ENCODE data around the gene GALNT4. TPM values are rescaled to one million over a fixed set of nuclear protein-coding genes. Genes with fewer than 3 reads are reported as not detected.

Gene GALNT4
- total RNA-seq = 6.9 and 7.6 TPM in 2 replicates

GRCh38 chr12:89524541-89525304, at the start of gene GALNT4:
Gene GALNT4 (minus strand): TSS chr12:89524796. CDS start chr12:89524549, 247 bp downstream.
- intact Hi-C loops (cut with micrococcal nuclease) = loop anchor here (1.0 to 5.0 kb wide), 9 partner anchors 29 to 1489 kb away; partner anchors contain the start of gene DUSP6
- Mint-ChIP-seq H3K4me3 (peak within 1 kb of the TSS; percentile 98), H3K36me3 (ENCODE audit: low read depth) (peaks cover 36% of the 10 kb centered on the region), H3K27ac (peak within 1 kb of the TSS; percentile 99), H3K27me3 (no peaks in the 10 kb centered on the region), H3K4me1 (peaks cover 49% of the 10 kb centered on the region), H3K9me3 (no peaks in the 10 kb centered on the region)
- peak; percentile 94 for DNase-seq

DNA sequence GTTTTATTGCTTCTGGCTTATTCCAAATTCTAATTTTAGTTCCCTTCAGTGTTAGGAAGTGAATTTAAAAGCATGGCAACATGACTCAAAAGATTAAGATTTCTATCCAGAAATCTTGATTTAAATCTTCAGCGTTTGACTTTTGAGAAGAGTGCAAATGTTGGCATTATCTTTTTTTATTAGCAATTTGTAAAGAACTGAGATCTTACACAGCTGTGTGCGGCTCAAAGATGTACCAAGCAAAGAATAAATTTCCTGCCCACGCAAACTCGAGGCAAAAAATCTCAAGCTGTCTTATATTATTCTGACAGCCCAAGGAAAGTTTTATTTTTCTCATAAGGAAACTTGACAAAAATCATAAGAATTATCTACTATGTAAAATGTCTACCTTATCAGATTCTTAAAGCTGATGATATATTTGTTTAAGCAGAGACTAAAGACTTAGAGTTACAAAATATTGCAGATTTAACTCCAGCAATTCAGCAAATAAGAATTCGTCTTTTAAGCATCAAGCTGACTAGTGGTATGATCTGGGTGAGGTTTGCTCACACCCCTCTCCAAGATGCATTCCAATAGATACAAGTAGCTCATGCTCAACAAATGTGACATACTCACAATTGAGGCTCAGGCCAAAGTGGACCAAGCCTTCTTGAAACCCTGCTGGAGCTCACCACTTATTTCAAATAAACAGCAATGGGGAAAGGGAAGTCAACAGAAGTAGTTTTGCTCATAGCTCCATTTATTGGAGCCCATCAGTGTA, 48.6 kb upstream of the GALNT4 start:
- no peaks in the 10 kb centered on the region for H3K4me1 Mint-ChIP-seq
- intact Hi-C loops (cut with micrococcal nuclease) = no loop called here
- no peaks in the 10 kb centered on the region for H3K36me3 Mint-ChIP-seq (ENCODE audit: low read depth)
- no peak overlapping the region for H3K4me3 Mint-ChIP-seq
- H3K27me3 Mint-ChIP-seq = no peaks in the 10 kb centered on the region
- no peak for DNase-seq
- no peaks in the 10 kb centered on the region for H3K9me3 Mint-ChIP-seq
- H3K27ac Mint-ChIP-seq = no peak overlapping the region

DNA sequence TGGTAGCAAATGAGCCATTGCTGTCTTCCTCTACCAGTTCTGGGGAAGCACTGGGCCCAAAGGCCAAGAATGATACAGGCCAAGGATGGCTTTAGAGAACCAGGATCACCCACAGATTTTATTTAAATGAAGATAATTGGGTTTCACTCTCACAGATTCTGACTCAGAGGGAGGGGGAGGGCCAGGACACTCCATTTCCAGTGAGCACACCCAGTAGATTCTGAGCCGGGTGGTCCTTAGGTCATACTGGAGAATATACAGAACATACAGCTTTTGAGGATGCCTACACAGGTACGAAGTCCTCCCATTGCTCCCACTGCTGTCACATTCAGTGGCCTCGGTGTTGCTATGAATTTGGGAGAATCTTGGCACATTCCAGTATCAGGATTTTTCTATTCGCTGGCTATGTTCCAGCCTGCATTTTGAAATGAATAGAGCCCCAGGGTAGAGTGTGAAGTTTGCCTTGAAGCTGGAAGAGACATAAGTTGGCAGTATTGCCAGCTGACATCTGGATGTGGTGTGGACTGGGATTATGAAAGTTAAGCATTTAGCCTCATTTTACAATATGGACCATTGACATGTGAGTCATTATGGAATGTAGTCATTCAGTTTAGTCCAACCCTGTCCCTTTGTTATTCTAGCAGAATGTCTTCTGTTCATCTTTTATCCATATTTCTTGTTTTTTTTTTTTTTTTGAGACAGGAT, 47.0 kb upstream of the GALNT4 start:
- intact Hi-C loops (cut with micrococcal nuclease) = no loop called here
- no peaks in the 10 kb centered on the region for H3K27me3 Mint-ChIP-seq
- DNase-seq = no peak
- H3K9me3 Mint-ChIP-seq = no peaks in the 10 kb centered on the region
- H3K4me3 Mint-ChIP-seq = no peak overlapping the region
- no peak overlapping the region for H3K27ac Mint-ChIP-seq
- peaks cover 5% of the 10 kb centered on the region for H3K4me1 Mint-ChIP-seq
- H3K36me3 Mint-ChIP-seq (ENCODE audit: low read depth) = no peaks in the 10 kb centered on the region

DNA sequence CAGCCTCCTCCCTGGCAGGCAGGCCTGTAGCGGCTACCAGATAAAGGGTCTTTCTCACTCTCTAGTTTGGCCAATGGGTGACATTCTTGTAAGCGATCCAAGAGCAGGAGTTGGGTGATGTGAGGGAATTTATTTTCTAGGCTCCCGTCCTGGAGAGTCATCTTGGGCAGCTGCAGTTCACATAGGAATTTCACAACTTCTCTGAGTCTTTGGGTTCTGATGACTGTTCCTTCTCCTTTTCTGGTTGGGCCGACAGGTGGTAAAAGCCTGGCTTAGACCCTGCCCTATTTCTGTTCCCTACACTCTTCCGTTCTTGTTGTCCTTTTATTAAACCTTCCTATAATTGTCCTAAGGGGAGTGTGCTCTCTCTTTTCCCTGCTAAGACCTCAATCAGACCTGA, 43.9 kb upstream of the GALNT4 start:
- no peak for DNase-seq
- H3K36me3 Mint-ChIP-seq (ENCODE audit: low read depth) = no peaks in the 10 kb centered on the region
- H3K4me1 Mint-ChIP-seq = peaks cover 10% of the 10 kb centered on the region
- H3K27me3 Mint-ChIP-seq = no peaks in the 10 kb centered on the region
- H3K4me3 Mint-ChIP-seq = no peak overlapping the region
- intact Hi-C loops (cut with micrococcal nuclease) = no loop called here
- H3K9me3 Mint-ChIP-seq = no peaks in the 10 kb centered on the region
- H3K27ac Mint-ChIP-seq = no peak overlapping the region

DNA sequence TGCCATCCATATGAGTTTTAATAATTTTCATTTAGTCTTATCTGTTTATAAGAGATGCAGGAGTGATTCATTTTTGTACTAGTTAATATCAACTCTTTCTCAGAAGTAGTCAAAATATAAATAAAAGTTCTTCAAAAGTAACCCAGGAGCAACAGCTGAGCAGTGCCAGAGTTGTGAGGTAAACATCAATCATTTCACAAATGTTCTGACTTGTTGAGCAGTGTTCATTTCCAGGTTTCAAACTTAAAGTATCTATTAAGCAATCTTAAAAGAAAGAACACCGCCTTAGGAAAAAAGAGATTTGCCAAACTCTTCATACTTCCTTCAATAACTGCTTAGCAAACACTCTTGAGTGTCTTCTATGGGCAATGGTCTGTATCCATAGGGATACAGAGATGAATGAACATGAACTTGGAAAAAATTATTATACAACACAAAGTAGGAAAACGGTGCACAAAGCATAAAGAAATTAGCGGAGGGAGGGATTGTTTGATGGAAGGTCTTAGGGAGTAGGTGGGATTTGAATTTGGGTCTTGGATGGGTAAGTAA, 43.2 kb upstream of the GALNT4 start:
- H3K9me3 Mint-ChIP-seq = no peaks in the 10 kb centered on the region
- peaks cover 10% of the 10 kb centered on the region for H3K4me1 Mint-ChIP-seq
- no peaks in the 10 kb centered on the region for H3K27me3 Mint-ChIP-seq
- H3K27ac Mint-ChIP-seq = no peak overlapping the region
- intact Hi-C loops (cut with micrococcal nuclease) = no loop called here
- H3K36me3 Mint-ChIP-seq (ENCODE audit: low read depth) = no peaks in the 10 kb centered on the region
- no peak for DNase-seq
- no peak overlapping the region for H3K4me3 Mint-ChIP-seq

DNA sequence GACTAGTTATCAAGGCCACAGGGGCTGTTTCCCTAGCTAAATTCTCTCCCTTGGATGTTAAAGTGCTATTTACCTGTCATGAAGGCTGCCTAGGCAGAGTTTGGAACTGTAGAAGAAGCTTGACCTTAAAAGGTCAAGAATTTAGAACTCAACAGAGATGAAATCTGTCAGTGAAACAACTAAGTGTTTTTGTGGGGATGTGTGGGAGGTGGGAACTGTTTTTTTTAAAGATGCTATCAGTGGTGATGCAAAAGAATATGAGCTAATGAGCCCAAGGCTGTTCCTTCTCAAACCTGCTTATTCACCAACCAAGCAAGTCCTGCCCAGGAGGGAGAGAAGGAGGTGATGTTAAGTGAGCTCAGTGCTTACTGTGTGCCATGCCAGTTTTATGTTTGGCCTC, 42.0 kb upstream of the GALNT4 start:
- Mint-ChIP-seq H3K4me1 (peaks cover 10% of the 10 kb centered on the region), H3K27ac (peak overlapping the region; percentile 25), H3K9me3 (no peaks in the 10 kb centered on the region), H3K4me3 (no peak overlapping the region), H3K27me3 (no peaks in the 10 kb centered on the region), H3K36me3 (ENCODE audit: low read depth) (no peaks in the 10 kb centered on the region)
- intact Hi-C loops (cut with micrococcal nuclease) = no loop called here
- no peak for DNase-seq

DNA sequence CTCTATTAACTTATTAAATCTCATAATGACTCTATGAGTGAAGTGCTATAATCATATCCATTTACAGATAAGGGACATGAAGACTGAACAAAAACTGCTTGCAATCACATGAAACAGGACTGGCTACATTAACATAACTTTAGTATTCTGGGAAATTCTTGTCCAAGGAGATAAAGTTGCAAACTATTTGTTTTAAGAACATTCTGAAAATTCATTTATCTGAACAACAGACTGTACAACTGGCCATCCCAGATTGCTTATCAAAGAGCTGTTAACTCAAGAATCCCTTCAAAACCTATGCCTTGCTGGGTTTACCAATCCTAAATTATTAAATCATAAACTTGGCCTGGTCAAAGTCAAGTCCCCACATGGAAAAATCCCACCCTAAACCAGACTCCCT, 40.4 kb upstream of the GALNT4 start:
- no peaks in the 10 kb centered on the region for H3K27me3 Mint-ChIP-seq
- intact Hi-C loops (cut with micrococcal nuclease) = no loop called here
- H3K9me3 Mint-ChIP-seq = no peaks in the 10 kb centered on the region
- H3K36me3 Mint-ChIP-seq (ENCODE audit: low read depth) = no peaks in the 10 kb centered on the region
- no peak overlapping the region for H3K27ac Mint-ChIP-seq
- peaks cover 10% of the 10 kb centered on the region for H3K4me1 Mint-ChIP-seq
- DNase-seq = no peak
- no peak overlapping the region for H3K4me3 Mint-ChIP-seq

DNA sequence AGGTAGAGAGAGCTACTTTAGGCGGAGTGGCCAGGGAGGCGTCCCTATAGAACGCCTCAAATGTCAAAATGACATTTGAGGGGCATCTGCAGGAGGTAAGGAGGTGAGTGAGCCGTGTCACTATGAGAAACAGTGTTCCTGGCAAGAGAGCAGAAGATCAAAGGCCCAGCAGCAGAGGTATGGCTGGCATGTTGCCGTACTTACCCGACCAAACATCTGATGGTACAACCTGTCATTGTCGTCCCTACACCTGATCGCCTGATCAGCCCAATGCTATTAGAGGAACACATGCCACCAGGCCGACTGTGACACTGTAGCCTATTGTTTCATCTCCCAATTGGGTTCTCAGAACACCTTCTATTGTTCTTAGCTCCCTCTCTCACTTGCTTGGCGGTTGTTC, 35.2 kb upstream of the GALNT4 start:
- no peak for DNase-seq
- Mint-ChIP-seq H3K27me3 (no peaks in the 10 kb centered on the region), H3K4me3 (no peak overlapping the region), H3K4me1 (no peaks in the 10 kb centered on the region), H3K9me3 (no peaks in the 10 kb centered on the region), H3K27ac (no peak overlapping the region), H3K36me3 (ENCODE audit: low read depth) (no peaks in the 10 kb centered on the region)
- intact Hi-C loops (cut with micrococcal nuclease) = no loop called here

GRCh38 chr12:89556976-89557375, 32.4 kb upstream of the GALNT4 start:
- Mint-ChIP-seq H3K36me3 (ENCODE audit: low read depth) (no peaks in the 10 kb centered on the region), H3K4me1 (no peaks in the 10 kb centered on the region), H3K27me3 (no peaks in the 10 kb centered on the region), H3K27ac (no peak overlapping the region), H3K9me3 (no peaks in the 10 kb centered on the region), H3K4me3 (no peak overlapping the region)
- intact Hi-C loops (cut with micrococcal nuclease) = no loop called here
- no peak for DNase-seq

DNA sequence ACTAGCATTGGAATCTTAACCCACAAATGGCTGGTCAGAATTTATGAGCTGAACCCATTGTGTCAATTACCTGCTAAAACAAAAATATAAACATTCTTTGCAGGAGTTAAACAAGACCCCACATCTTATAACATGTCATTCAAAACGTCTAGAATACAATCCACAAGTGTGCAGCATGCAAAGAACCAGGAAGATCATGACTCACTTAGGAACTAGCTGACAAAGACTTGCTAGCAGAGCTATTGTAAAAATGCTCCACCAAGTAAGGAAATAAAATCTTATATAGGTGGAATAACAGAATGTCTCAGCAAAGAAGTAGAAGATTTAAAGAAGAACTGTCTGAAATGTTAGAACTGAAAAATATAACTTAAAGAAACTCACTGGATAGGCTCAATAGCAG, 27.8 kb upstream of the GALNT4 start:
- DNase-seq = no peak

DNA sequence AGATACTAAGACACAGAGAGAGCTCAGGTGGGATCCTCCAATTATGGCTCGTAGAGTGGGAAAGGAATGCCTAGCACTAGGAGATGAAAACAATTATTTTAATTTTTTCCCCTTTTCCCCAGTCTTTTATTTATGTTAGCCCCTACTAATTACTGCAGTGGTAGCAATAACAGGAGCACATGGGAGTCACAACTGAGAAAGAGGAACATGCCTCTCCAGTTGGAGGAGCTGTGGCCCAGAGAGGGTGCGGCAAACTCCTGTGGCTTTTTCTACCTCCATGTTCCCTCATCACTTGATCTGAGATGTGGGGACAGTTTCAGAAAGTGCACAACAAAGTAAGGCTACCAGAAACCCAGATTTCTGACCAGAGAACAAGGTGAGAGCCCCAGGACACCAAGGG, 27.2 kb upstream of the GALNT4 start:
- intact Hi-C loops (cut with micrococcal nuclease) = no loop called here
- Mint-ChIP-seq H3K4me3 (no peak overlapping the region), H3K9me3 (no peaks in the 10 kb centered on the region), H3K36me3 (ENCODE audit: low read depth) (no peaks in the 10 kb centered on the region), H3K27me3 (no peaks in the 10 kb centered on the region), H3K4me1 (no peaks in the 10 kb centered on the region), H3K27ac (no peak overlapping the region)
- no peak for DNase-seq

More for the DNA sequence above, 27.8 kb upstream of the GALNT4 start:
- Mint-ChIP-seq H3K27me3 (no peaks in the 10 kb centered on the region), H3K36me3 (ENCODE audit: low read depth) (no peaks in the 10 kb centered on the region), H3K4me3 (no peak overlapping the region), H3K27ac (no peak overlapping the region), H3K4me1 (no peaks in the 10 kb centered on the region), H3K9me3 (no peaks in the 10 kb centered on the region)
- intact Hi-C loops (cut with micrococcal nuclease) = no loop called here

DNA sequence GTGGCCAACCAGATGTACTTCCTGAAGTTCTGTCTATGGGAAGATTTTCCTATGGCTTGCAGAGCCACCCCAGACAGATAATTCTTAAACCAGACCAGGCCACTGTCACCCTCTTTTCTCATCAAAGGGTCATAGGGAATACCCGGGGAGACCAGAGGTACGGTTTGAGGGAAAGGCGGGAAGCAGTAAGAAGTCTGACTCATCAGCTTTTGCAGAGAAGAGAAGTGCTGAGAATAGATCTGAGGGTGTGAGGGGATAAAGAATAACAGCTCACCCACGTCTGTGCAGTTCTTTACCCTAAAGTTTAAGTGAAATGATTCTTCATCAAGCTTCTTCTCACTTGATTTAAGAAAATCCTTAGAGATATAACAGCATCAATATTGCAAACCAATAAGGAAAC, 22.5 kb upstream of the GALNT4 start:
- no peak overlapping the region for H3K4me3 Mint-ChIP-seq
- no peak overlapping the region for H3K27ac Mint-ChIP-seq
- DNase-seq = no peak
- H3K4me1 Mint-ChIP-seq = peaks cover 5% of the 10 kb centered on the region
- H3K27me3 Mint-ChIP-seq = no peaks in the 10 kb centered on the region
- no peaks in the 10 kb centered on the region for H3K9me3 Mint-ChIP-seq
- no peaks in the 10 kb centered on the region for H3K36me3 Mint-ChIP-seq (ENCODE audit: low read depth)
- intact Hi-C loops (cut with micrococcal nuclease) = loop anchor here (5.0 to 10.0 kb wide), 2 partner anchors 540 to 708 kb away; no protein-coding TSS in a partner anchor

GRCh38 chr12:89546151-89546550, 21.6 kb upstream of the GALNT4 start:
- Mint-ChIP-seq H3K4me1 (peaks cover 5% of the 10 kb centered on the region), H3K36me3 (ENCODE audit: low read depth) (no peaks in the 10 kb centered on the region), H3K9me3 (no peaks in the 10 kb centered on the region), H3K27ac (no peak overlapping the region), H3K27me3 (no peaks in the 10 kb centered on the region), H3K4me3 (no peak overlapping the region)
- no peak for DNase-seq
- intact Hi-C loops (cut with micrococcal nuclease) = loop anchor here (5.0 to 10.0 kb wide), 2 partner anchors 541 to 709 kb away; no protein-coding TSS in a partner anchor

Data from activated CD4-positive, alpha-beta T cell treated with anti-CD3 and anti-CD28 coated beads, Interleukin-2, amount 10 ng/mL, durations not matched to agents 24 days and 14 days (primary cell).